ENCODE data around the gene RTTN.
"Not testable (repeated sequence)": the region's sequence is repeated elsewhere in the genome, so short reads cannot be mapped to it uniquely, and the experiment has no call there.

DNA sequence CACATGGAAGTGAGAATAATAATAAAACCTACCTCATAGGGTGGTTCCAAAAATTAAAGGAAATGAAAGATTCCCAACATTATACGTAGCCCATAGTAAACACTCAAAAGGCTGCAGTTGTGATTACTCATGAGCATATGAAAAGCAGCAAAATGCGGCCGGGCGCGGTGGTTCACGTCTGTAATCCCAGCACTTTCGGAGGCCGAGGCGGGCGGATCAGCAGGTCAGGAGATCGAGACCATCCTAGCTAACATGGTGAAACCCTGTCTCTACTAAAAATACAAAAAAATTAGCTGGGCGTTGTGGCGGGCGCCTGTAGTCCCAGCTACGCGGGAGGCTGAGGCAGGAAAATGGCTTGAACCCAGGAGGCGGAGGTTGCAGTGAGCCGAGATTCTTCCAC is 44.4 kb upstream of the RTTN start:
- TF ChIP-seq POLR2A, CTCF (IDR thresholded peaks at IDR 0.05): not testable (repeated sequence)

All from testis (tissue), 2 donors.